ENCODE results near the gene ATP8B3. TPM values are rescaled to one million over a fixed set of nuclear protein-coding genes. Genes with fewer than 3 reads are reported as not detected.

ATP8B3 gene
- total and polyA plus RNA-seq, 10 of the 15 experiments (the other 5 are each of a cell fraction or from before 2014, with no cell fraction given): 0.13 to 1.7 (median 0.52) TPM

- TF ChIP-seq HDAC6 (IDR thresholded peaks at IDR 0.05; ENCODE audit: unreplicated experiment) (no peak), ASH2L (IDR thresholded peaks at IDR 0.05; ENCODE audit: borderline replicate concordance, low read depth) (no peak), REST (IDR thresholded peaks at IDR 0.05; ENCODE audit: low read depth, low read length) (no peak), TCF3 (IDR thresholded peaks at IDR 0.05; ENCODE audit: borderline replicate concordance, insufficient read depth, low read depth, low read length) (no peak)
Measured at GRCh38 chr19:1855828-1856255, 43.8 kb upstream of the ATP8B3 start (continued).

- intact Hi-C loops (cut with micrococcal nuclease; ENCODE audit: unreplicated experiment) (no loop called here), in situ Hi-C loops (cut with MboI) (loop anchor here (25.0 kb wide), 1 partner anchor 1507 kb away; the partner anchor contains the start of gene NFIC)
- Histone ChIP-seq H3K4me3 (peak overlapping the region; percentile 82), H3K79me2 (ENCODE audit: control insufficient read depth, insufficient read depth, low read length) (peaks cover 65% of the 10 kb centered on the region), H2AFZ (ENCODE audit: control insufficient read depth, low read depth, low read length) (no peak overlapping the region; the same call in 1 of the 2 replicates), H4K20me1 (ENCODE audit: control insufficient read depth, insufficient read depth) (peaks cover 3% of the 10 kb centered on the region; the same call in 1 of the 2 replicates), H3K27me3 (replicated peaks in 1 of 2; ENCODE audit: control insufficient read depth in 2 of 2, insufficient read depth in 2 of 2, low read length in 1 of 2) (no peaks in the 10 kb centered on the region), H3K4me2 (ENCODE audit: control insufficient read depth, insufficient read depth) (peak overlapping the region; percentile 96), H3K27ac (ENCODE audit: control insufficient read depth, insufficient read depth) (peak overlapping the region; percentile 87), H3K36me3 (ENCODE audit: control insufficient read depth in 2 of 2, insufficient read depth in 2 of 2, low read length in 1 of 2) (peaks cover 0 to 3% of the 10 kb centered on the region in 2 experiments; a peak in 2 of 4 replicates), H3K9me3 (replicated peaks; ENCODE audit: control insufficient read depth, insufficient read depth, low read length) (no peaks in the 10 kb centered on the region), H3K4me1 (ENCODE audit: control insufficient read depth, insufficient read depth, low read length) (peaks cover 21% of the 10 kb centered on the region), H3K9ac (ENCODE audit: control insufficient read depth, insufficient read depth, low read length) (peak overlapping the region; percentile 80)
- POLR2A ChIA-PET: interaction anchor here (0.6 to 1.6 kb wide), 6 partner anchors 21 to 264 kb away, joined by 3 to 6 read pairs (median 3); no protein-coding TSS in a partner anchor
- SMC1A ChIA-PET (ENCODE audit: uncharacterized antibody, unreplicated experiment): no interaction called here
- ATAC-seq (peak; percentile 84), FAIRE-seq (peak; percentile 98), DNase-seq (ENCODE audit: low read depth, low spot score) (peak; percentile 59)
- CTCF ChIA-PET: interaction anchor here (0.7 to 0.8 kb wide), 2 partner anchors 9 to 42 kb away, joined by 3 to 4 read pairs; no protein-coding TSS in a partner anchor
- RAD21 ChIA-PET (ENCODE audit: unreplicated experiment): interaction anchor here (0.6 to 1.6 kb wide), 6 partner anchors 10 to 539 kb away, joined by 3 to 6 read pairs (median 3); no protein-coding TSS in a partner anchor
- 15% methylated on average over 27 of the region's 33 CpGs for WGBS (ENCODE audit: insufficient coverage, insufficient replicate concordance, low lambda C conversion rate, missing lambda C conversion rate)
- BruUV-seq (replicated peaks): no TSS peak
- TF ChIP-seq STAT1 (conservative IDR thresholded peaks at IDR 0.05) (no peak), GATAD2B (conservative IDR thresholded peaks at IDR 0.05; ENCODE audit: low read depth) (peak; percentile 42; the same call in 1 of the 2 replicates), SUPT20H (IDR thresholded peaks at IDR 0.05; ENCODE audit: borderline replicate concordance, control insufficient read depth, low read depth, low read length) (no peak), SMAD5 (IDR thresholded peaks at IDR 0.05; ENCODE audit: low read depth) (no peak), YY1 (IDR thresholded peaks at IDR 0.05; ENCODE audit: low read depth, low read length) (peak; percentile 69), TCF7 (IDR thresholded peaks at IDR 0.05; ENCODE audit: borderline replicate concordance) (no peak), BMI1 (IDR thresholded peaks at IDR 0.05; ENCODE audit: borderline replicate concordance) (no peak), E2F4 (IDR thresholded peaks at IDR 0.05; ENCODE audit: low read depth, low read length) (no peak), TCF12 (IDR thresholded peaks at IDR 0.05; ENCODE audit: low read depth, low read length) (peak; percentile 70), CBX5 (IDR thresholded peaks at IDR 0.05; ENCODE audit: low read depth) (no peak), EGR1 (IDR thresholded peaks at IDR 0.05; ENCODE audit: borderline replicate concordance in 1 of 2, low read depth in 2 of 2, low read length in 2 of 2) (no peak)
Measured at GRCh38 chr19:1855040-1855827, 43.2 kb upstream of the ATP8B3 start.

All from GM12878 (cell line).